ENCODE results near the gene PLB1.

Gene PLB1

GRCh38 chr2:28628506-28628905 is 132.6 kb downstream of the PLB1 start:
- no peak overlapping the region for H3K27ac ChIP-seq (replicated peaks; ENCODE audit: low read length)
- H3K9ac ChIP-seq (ENCODE audit: low read depth, low read length, poor library complexity) = no peak overlapping the region
- peaks cover 13 to 15% of the 10 kb centered on the region in 2 donors for H3K4me1 ChIP-seq (ENCODE audit: control insufficient read depth in 2 of 2, insufficient read depth in 1 of 2, low read depth in 1 of 2, low read length in 2 of 2)
- H2BK120ac ChIP-seq (ENCODE audit: low read depth, low read length) = no peak overlapping the region
- H2AK5ac ChIP-seq (ENCODE audit: low read depth, low read length) = no peak overlapping the region
- no peak overlapping the region for H3K4ac ChIP-seq (ENCODE audit: low read length)
- H2BK5ac ChIP-seq (ENCODE audit: low read length) = no peak overlapping the region
- H4K91ac ChIP-seq (ENCODE audit: low read depth, low read length, poor library complexity) = no peak overlapping the region
- H3K27me3 ChIP-seq (ENCODE audit: control insufficient read depth in 3 of 3, insufficient read depth in 3 of 3, low read depth in 1 of 3, low read length in 3 of 3) = no peaks in the 10 kb centered on the region
- H3K18ac ChIP-seq (ENCODE audit: low read length) = no peak overlapping the region
- no peak for DNase-seq (ENCODE audit: low spot score)
- no peaks in the 10 kb centered on the region for H3K79me1 ChIP-seq (ENCODE audit: low read depth, low read length)
- no peaks in the 10 kb centered on the region for H3K36me3 ChIP-seq (replicated peaks in 1 of 2; ENCODE audit: control insufficient read depth in 2 of 2, insufficient read depth in 2 of 2, low read length in 2 of 2)
- no peak overlapping the region for H2BK12ac ChIP-seq (ENCODE audit: low read length)
- no peak overlapping the region for H2AFZ ChIP-seq (ENCODE audit: low read length)
- no peak overlapping the region for H2BK15ac ChIP-seq (ENCODE audit: low read length)
- no peak overlapping the region for H4K8ac ChIP-seq (ENCODE audit: low read depth, low read length)
- no peaks in the 10 kb centered on the region for H3K9me3 ChIP-seq (replicated peaks in 1 of 2; ENCODE audit: control insufficient read depth in 2 of 2, insufficient read depth in 1 of 2, low read depth in 1 of 2, low read length in 2 of 2)
- H3K4me2 ChIP-seq (ENCODE audit: insufficient read depth, low read length, poor library complexity, severe bottlenecking) = no peak overlapping the region
- no peak overlapping the region for H3K4me3 ChIP-seq (ENCODE audit: low read length in 2 of 2)
- no CpG with 5 or more reads among the region's 8 CpGs for WGBS, 2 donors (ENCODE audit: extremely low coverage in 2 of 2, insufficient read length in 2 of 2, insufficient replicate concordance in 1 of 2)
- H3K23ac ChIP-seq (ENCODE audit: low read depth, low read length, poor library complexity) = no peak overlapping the region
- H3K14ac ChIP-seq (ENCODE audit: low read length) = no peak overlapping the region

GRCh38 chr2:28628987-28629386 is 133.1 kb downstream of the PLB1 start:
- Histone ChIP-seq H2BK5ac (ENCODE audit: low read length) (no peak overlapping the region), H2BK12ac (ENCODE audit: low read length) (no peak overlapping the region), H2AFZ (ENCODE audit: low read length) (no peak overlapping the region), H3K36me3 (replicated peaks in 1 of 2; ENCODE audit: control insufficient read depth in 2 of 2, insufficient read depth in 2 of 2, low read length in 2 of 2) (no peaks in the 10 kb centered on the region), H3K23ac (ENCODE audit: low read depth, low read length, poor library complexity) (no peak overlapping the region), H4K8ac (ENCODE audit: low read depth, low read length) (no peak overlapping the region), H4K91ac (ENCODE audit: low read depth, low read length, poor library complexity) (no peak overlapping the region), H3K18ac (ENCODE audit: low read length) (no peak overlapping the region), H3K4ac (ENCODE audit: low read length) (peak overlapping the region; percentile 28), H3K27me3 (ENCODE audit: control insufficient read depth in 3 of 3, insufficient read depth in 3 of 3, low read depth in 1 of 3, low read length in 3 of 3) (no peaks in the 10 kb centered on the region), H3K79me1 (ENCODE audit: low read depth, low read length) (no peaks in the 10 kb centered on the region), H3K4me1 (ENCODE audit: control insufficient read depth in 2 of 2, insufficient read depth in 1 of 2, low read depth in 1 of 2, low read length in 2 of 2) (peaks cover 18 to 20% of the 10 kb centered on the region in 2 donors), H3K27ac (replicated peaks; ENCODE audit: low read length) (no peak overlapping the region), H3K9ac (ENCODE audit: low read depth, low read length, poor library complexity) (no peak overlapping the region), H2AK5ac (ENCODE audit: low read depth, low read length) (no peak overlapping the region), H2BK120ac (ENCODE audit: low read depth, low read length) (no peak overlapping the region), H2BK15ac (ENCODE audit: low read length) (peak overlapping the region; percentile 75), H3K4me2 (ENCODE audit: insufficient read depth, low read length, poor library complexity, severe bottlenecking) (no peak overlapping the region), H3K9me3 (replicated peaks in 1 of 2; ENCODE audit: control insufficient read depth in 2 of 2, insufficient read depth in 1 of 2, low read depth in 1 of 2, low read length in 2 of 2) (no peaks in the 10 kb centered on the region), H3K14ac (ENCODE audit: low read length) (peak overlapping the region; percentile 65), H3K4me3 (ENCODE audit: low read length in 2 of 2) (no peak overlapping the region)
- no peak for DNase-seq (ENCODE audit: low spot score)
- no CpG with 5 or more reads among the region's 5 CpGs for WGBS, 2 donors (ENCODE audit: extremely low coverage in 2 of 2, insufficient read length in 2 of 2, insufficient replicate concordance in 1 of 2)

- no peak for DNase-seq (ENCODE audit: low spot score)
- H4K8ac ChIP-seq (ENCODE audit: low read depth, low read length) = no peak overlapping the region
- no peak overlapping the region for H2AFZ ChIP-seq (ENCODE audit: low read length)
- H3K23ac ChIP-seq (ENCODE audit: low read depth, low read length, poor library complexity) = no peak overlapping the region
- no peak overlapping the region for H3K4ac ChIP-seq (ENCODE audit: low read length)
- no peak overlapping the region for H2BK120ac ChIP-seq (ENCODE audit: low read depth, low read length)
- no peak overlapping the region for H2BK12ac ChIP-seq (ENCODE audit: low read length)
- H3K9me3 ChIP-seq (replicated peaks in 1 of 2; ENCODE audit: control insufficient read depth in 2 of 2, insufficient read depth in 1 of 2, low read depth in 1 of 2, low read length in 2 of 2) = no peaks in the 10 kb centered on the region
- WGBS, 2 donors (ENCODE audit: extremely low coverage in 2 of 2, insufficient read length in 2 of 2, insufficient replicate concordance in 1 of 2) = no CpG with 5 or more reads among the region's 7 CpGs
- no peak overlapping the region for H3K9ac ChIP-seq (ENCODE audit: low read depth, low read length, poor library complexity)
- no peaks in the 10 kb centered on the region for H3K36me3 ChIP-seq (replicated peaks in 1 of 2; ENCODE audit: control insufficient read depth in 2 of 2, insufficient read depth in 2 of 2, low read length in 2 of 2)
- H2AK5ac ChIP-seq (ENCODE audit: low read depth, low read length) = no peak overlapping the region
- no peaks in the 10 kb centered on the region for H3K27me3 ChIP-seq (ENCODE audit: control insufficient read depth in 3 of 3, insufficient read depth in 3 of 3, low read depth in 1 of 3, low read length in 3 of 3)
- no peak overlapping the region for H3K27ac ChIP-seq (replicated peaks; ENCODE audit: low read length)
- no peaks in the 10 kb centered on the region for H3K79me1 ChIP-seq (ENCODE audit: low read depth, low read length)
- peaks cover 17% of the 10 kb centered on the region in 2 donors for H3K4me1 ChIP-seq (ENCODE audit: control insufficient read depth in 2 of 2, insufficient read depth in 1 of 2, low read depth in 1 of 2, low read length in 2 of 2)
- H3K14ac ChIP-seq (ENCODE audit: low read length) = no peak overlapping the region
- no peak overlapping the region for H3K4me3 ChIP-seq (ENCODE audit: low read length in 2 of 2)
- H3K18ac ChIP-seq (ENCODE audit: low read length) = no peak overlapping the region
- H4K91ac ChIP-seq (ENCODE audit: low read depth, low read length, poor library complexity) = no peak overlapping the region
- H2BK5ac ChIP-seq (ENCODE audit: low read length) = no peak overlapping the region
- no peak overlapping the region for H2BK15ac ChIP-seq (ENCODE audit: low read length)
- no peak overlapping the region for H3K4me2 ChIP-seq (ENCODE audit: insufficient read depth, low read length, poor library complexity, severe bottlenecking)
Observed at GRCh38 chr2:28629910-28630309, 134.1 kb downstream of the PLB1 start.

- Histone ChIP-seq H4K91ac (ENCODE audit: low read depth, low read length, poor library complexity) (no peak overlapping the region), H3K4me2 (ENCODE audit: insufficient read depth, low read length, poor library complexity, severe bottlenecking) (no peak overlapping the region), H3K9ac (ENCODE audit: low read depth, low read length, poor library complexity) (no peak overlapping the region), H3K36me3 (replicated peaks in 1 of 2; ENCODE audit: control insufficient read depth in 2 of 2, insufficient read depth in 2 of 2, low read length in 2 of 2) (no peaks in the 10 kb centered on the region), H4K8ac (ENCODE audit: low read depth, low read length) (no peak overlapping the region), H3K27me3 (ENCODE audit: control insufficient read depth in 3 of 3, insufficient read depth in 3 of 3, low read depth in 1 of 3, low read length in 3 of 3) (no peaks in the 10 kb centered on the region), H2BK15ac (ENCODE audit: low read length) (no peak overlapping the region), H2AK5ac (ENCODE audit: low read depth, low read length) (no peak overlapping the region), H3K4me1 (ENCODE audit: control insufficient read depth in 2 of 2, insufficient read depth in 1 of 2, low read depth in 1 of 2, low read length in 2 of 2) (peaks cover 13% of the 10 kb centered on the region in 2 donors), H3K4ac (ENCODE audit: low read length) (no peak overlapping the region), H3K14ac (ENCODE audit: low read length) (no peak overlapping the region), H2BK5ac (ENCODE audit: low read length) (no peak overlapping the region), H3K27ac (replicated peaks; ENCODE audit: low read length) (no peak overlapping the region), H2BK12ac (ENCODE audit: low read length) (no peak overlapping the region), H3K18ac (ENCODE audit: low read length) (no peak overlapping the region), H2BK120ac (ENCODE audit: low read depth, low read length) (no peak overlapping the region), H3K4me3 (ENCODE audit: low read length in 2 of 2) (no peak overlapping the region), H3K23ac (ENCODE audit: low read depth, low read length, poor library complexity) (no peak overlapping the region), H2AFZ (ENCODE audit: low read length) (no peak overlapping the region), H3K9me3 (replicated peaks in 1 of 2; ENCODE audit: control insufficient read depth in 2 of 2, insufficient read depth in 1 of 2, low read depth in 1 of 2, low read length in 2 of 2) (no peaks in the 10 kb centered on the region), H3K79me1 (ENCODE audit: low read depth, low read length) (no peaks in the 10 kb centered on the region)
- no CpG with 5 or more reads among the region's 3 CpGs for WGBS, 2 donors (ENCODE audit: extremely low coverage in 2 of 2, insufficient read length in 2 of 2, insufficient replicate concordance in 1 of 2)
- no peak for DNase-seq (ENCODE audit: low spot score)
Observed at GRCh38 chr2:28630341-28630740, 134.5 kb downstream of the PLB1 start.
